HG02981 (cell line): ENCODE results near the gene CROCC.
"Not testable (repeated sequence)": the region's sequence is repeated elsewhere in the genome, so short reads cannot be mapped to it uniquely, and the experiment has no call there.

Experiments used
- ATAC-seq: cut with Tn5 transposase; IDR thresholded peaks from one replicate; pipeline ENCODE4 v1.9.1; 2021; ENCODE audit warnings: mild to moderate bottlenecking, moderate library complexity; ENCODE audit not compliant: unreplicated experiment

CROCC gene

DNA sequence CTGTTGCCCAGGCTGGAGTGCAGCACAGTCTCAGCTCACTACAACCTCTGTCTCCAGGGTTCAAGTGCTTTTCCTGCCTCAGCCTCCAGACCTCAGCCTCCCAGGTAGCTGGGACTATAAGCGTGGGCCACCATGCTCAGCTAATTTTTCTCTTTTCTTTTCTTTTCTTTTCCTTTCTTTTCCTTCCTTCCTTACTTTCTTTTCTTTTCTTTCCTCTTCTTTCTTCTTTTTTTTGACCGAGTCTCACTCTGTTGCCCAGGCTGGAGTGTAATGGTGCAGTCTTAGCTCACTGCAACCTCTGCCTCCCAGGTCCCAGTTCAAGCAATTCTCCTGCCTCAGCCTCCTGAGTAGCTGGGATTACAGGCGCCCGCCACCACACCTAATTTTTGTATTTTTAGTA, 42.4 kb downstream of the CROCC start:
- ATAC-seq: not testable (repeated sequence)

DNA sequence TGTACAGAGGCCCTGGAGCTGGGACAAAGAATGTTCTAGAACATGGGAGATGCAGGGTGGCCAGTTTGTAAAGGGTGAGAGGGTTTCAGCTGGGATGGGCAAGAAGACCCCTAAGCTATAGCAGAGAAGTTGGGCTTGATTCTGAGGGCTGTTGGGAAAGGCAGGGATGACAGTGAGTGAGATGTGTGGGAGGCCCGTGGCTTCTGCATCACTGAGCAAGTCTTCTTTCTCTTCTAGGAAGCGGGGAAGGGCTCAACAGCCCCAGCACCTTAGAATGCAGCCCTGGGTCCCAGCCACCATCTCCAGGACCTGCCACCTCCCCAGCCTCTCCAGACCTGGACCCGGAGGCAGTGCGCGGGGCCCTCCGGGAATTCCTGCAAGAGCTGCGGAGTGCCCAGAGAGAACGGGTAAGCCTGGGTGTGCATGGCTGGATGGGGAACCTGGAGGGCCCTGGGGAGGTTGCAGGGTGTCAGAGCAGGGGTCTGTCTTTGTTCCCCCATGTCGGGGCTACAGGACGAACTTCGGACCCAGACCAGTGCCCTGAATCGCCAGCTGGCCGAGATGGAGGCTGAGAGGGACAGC, 43.8 kb downstream of the CROCC start:
- ATAC-seq: no peak

- no peak for ATAC-seq
Measured at GRCh38 chr1:16966282-16966681, 44.6 kb downstream of the CROCC start.

GRCh38 chr1:16967095-16967575, 45.4 kb downstream of the CROCC start:
- no peak for ATAC-seq

- ATAC-seq: no peak
Measured at GRCh38 chr1:16967962-16968361, 46.2 kb downstream of the CROCC start.

GRCh38 chr1:16968372-16968771, 46.6 kb downstream of the CROCC start:
- no peak for ATAC-seq

DNA sequence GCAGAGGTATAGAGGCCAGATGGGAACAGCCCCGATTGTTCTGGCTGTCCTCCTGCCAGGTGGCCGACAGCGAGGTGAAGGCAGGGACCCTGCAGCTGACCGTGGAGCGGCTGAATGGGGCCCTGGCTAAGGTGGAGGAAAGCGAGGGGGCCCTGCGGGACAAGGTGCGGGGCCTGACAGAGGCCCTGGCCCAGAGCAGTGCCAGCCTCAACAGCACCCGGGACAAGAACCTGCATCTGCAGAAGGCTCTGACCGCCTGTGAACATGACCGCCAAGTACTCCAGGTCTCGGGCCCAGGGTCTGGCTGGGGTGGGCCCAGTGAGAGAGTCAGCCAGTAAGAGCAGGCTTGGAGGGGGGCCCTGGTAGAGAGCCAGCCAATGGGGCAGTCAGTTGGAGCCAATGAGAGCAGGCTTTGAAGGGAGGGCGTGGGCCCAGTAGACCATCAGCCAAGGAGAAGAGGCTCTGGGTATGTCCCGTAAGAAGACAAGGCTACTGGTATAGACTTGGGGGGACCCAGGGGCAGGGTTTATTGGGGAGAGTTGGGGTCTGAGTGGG, 47.4 kb downstream of the CROCC start:
- ATAC-seq: no peak

- ATAC-seq: no peak
Measured at GRCh38 chr1:16969651-16970050, 47.9 kb downstream of the CROCC start.

DNA sequence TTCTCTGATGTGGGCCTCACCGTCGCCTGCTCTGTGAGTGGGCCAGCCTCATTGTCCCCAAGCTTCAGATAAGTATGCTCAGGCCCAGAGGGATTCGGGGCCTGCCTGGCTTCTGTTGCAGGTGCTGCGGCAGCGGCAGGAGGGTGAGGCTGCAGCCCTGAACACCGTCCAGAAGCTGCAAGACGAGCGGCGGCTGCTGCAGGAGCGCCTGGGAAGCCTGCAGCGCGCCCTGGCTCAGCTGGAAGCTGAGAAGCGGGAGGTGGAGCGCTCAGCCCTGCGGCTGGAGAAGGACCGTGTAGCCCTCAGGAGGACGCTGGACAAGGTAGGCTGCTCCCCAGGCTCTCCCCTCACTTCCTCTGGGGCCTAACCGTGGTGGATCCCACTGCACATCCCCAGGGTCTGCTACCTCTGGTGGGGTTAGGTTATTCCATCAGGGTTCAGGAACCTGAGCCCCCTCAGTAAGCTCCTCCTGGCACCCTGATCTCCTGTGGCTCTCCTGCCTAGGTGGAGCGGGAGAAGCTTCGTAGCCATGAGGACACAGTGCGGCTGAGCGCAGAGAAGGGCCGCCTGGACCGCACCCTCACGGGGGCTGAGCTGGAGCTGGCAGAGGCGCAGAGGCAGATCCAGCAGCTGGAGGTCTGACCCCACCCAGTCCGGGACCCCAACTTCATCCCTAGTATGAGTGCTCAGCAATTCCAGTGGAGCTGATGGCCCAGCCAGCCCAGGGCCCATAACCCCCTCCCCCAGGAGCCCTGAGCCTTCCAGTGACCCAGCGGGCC, 48.6 kb downstream of the CROCC start:
- ATAC-seq: no peak

GRCh38 chr1:16971341-16972188, 49.8 kb downstream of the CROCC start:
- ATAC-seq: no peak

GRCh38 chr1:16972189-16972895, 50.6 kb downstream of the CROCC start:
- ATAC-seq: no peak

- ATAC-seq: no peak
Measured at GRCh38 chr1:16973215-16973614, 51.5 kb downstream of the CROCC start.

GRCh38 chr1:16975211-16975610, 53.5 kb downstream of the CROCC start:
- ATAC-seq: no peak

DNA sequence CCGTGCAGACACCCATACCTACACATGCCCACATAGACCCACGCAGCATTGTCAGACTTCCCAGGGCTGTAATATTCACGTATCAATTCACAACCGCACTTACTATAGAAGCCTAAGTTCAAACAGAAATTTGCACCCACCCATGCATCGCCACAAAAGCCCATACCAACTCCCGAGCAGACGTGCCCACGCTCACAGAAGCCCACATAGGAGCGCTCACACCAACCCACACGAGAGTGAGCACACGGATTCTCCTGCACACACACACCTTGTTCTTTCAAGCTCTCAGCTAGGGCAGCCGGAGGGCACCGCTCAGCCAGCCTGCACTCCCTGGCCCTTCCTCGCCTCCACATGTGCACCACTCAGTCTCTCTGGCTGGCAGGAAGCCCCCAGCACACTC, 54.1 kb downstream of the CROCC start:
- no peak for ATAC-seq

- no peak for ATAC-seq
Measured at GRCh38 chr1:16976966-16977365, 55.2 kb downstream of the CROCC start.

GRCh38 chr1:16977377-16977776, 55.6 kb downstream of the CROCC start:
- no peak for ATAC-seq

- no peak for ATAC-seq
Measured at GRCh38 chr1:16978139-16978538, 56.4 kb downstream of the CROCC start.

- ATAC-seq: no peak
Measured at GRCh38 chr1:16978567-16979474, 57.1 kb downstream of the CROCC start.

DNA sequence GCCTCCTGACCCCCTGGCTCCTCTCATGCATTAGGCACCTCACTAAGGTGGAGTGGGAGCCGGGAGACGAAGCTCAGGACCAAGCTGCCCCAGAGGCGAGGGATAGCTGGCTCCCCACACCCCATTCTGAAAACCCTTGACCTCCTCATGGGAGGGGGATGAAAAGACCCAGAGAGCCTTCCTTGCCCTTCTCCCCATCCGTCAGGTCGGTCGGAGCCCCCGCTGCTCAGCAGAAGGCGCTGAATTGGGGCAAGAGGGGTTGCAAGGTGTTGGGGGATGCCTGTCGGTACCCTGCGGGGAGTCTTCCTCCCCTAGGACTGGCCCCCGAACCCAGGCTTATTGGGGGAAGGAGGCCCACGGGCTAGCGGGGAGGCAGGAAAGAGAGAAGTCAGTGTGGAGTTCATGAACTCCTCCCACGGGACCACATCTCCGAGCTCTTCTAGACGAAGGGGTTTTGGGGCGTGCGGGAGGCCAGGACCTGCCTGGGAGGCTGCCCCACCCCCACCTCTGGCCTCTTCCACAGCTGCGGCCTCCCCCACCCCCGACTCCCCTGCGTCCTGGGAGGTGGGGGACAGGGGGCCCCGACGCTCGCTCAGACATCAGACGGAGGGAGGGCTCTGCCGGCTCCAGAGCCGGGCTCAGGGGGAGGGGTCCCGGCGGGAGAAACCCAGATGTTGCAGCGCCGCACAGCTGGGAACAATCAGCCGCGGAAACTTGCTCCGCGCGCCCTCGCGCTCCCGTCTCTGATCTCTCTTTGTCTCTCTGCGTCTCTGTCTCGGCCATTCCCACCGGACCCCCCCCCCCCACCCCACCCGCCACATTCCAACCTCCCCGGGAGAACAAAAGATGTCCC, 58.0 kb downstream of the CROCC start:
- no peak for ATAC-seq
